Ascending aorta (tissue), 2 donors: ENCODE data around the gene CHRDL1. TPM values are rescaled to one million over a fixed set of nuclear protein-coding genes. Genes with fewer than 3 reads are reported as not detected.

Source experiments
- DNase-seq, 2 donors: peaks; one replicate each; pipeline ENCODE4 v3.0.0-alpha.2; 2019; ENCODE audit warnings: low spot score in 2 of 2
- H3K27ac ChIP-seq, 2 donors: fragments of 200-600 bp; sonication (generic); one replicate each; pipeline ENCODE4 v1.5.1; 2016 to 2017; ENCODE audit warnings: mild to moderate bottlenecking in 1 of 2
- H3K27me3 ChIP-seq: fragments of 200-600 bp; sonication (generic); one replicate; pipeline ENCODE4 v1.5.1; 2017
- H3K36me3 ChIP-seq, 2 donors: fragments of 200-600 bp; sonication (generic); one replicate each; pipeline ENCODE4 v1.5.1; 2016
- H3K4me1 ChIP-seq, 2 donors: fragments of 200-600 bp; sonication (generic); one replicate each; pipeline ENCODE4 v1.5.1; 2016 to 2017; ENCODE audit warnings: mild to moderate bottlenecking in 1 of 2
- H3K4me3 ChIP-seq, 2 donors: fragments of 200-600 bp; sonication (generic); one replicate each; pipeline ENCODE4 v1.5.1; 2016 to 2017; ENCODE audit warnings: mild to moderate bottlenecking in 1 of 2
- H3K9me3 ChIP-seq, 2 donors: fragments of 200-600 bp; sonication (generic); one replicate each; pipeline ENCODE4 v1.5.1; 2016
- CTCF ChIP-seq, 3 experiments: fragments of 200-600 bp in 2 of 3; fragments of 450-650 bp in 1 of 3; sonication (generic) in 2 of 3; IDR thresholded peaks; one replicate each; pipeline ENCODE4 v1.5.1; 2016 to 2019; ENCODE audit warnings: antibody characterized with exemption in 3 of 3, mild to moderate bottlenecking in 1 of 3, moderate library complexity in 1 of 3
- intact Hi-C: fragments of 100-400 bp; cut with DNase I; formaldehyde crosslinking; loops from one replicate; pipeline ENCODE4 v1.15.1; 2023
- total RNA-seq: library from RNA; depleted of rRNA; stranded (reverse); fragments of >200 nt; gene quantifications from one replicate; pipeline ENCODE4 v1.1.0, GENCODE V29; 2016

Gene CHRDL1
- total RNA-seq, 1 donor from 2014 or later, result 43.5 TPM

- Histone ChIP-seq H3K27me3 (no peaks in the 10 kb centered on the region), H3K9me3 (no peaks in the 10 kb centered on the region), H3K4me1 (no peaks in the 10 kb centered on the region), H3K36me3 (no peaks in the 10 kb centered on the region), H3K4me3 (no peak overlapping the region), H3K27ac (no peak overlapping the region)
- intact Hi-C loops, result no loop called here
- DNase-seq, result no peak
- TF ChIP-seq CTCF (IDR thresholded peaks at IDR 0.05), result no peak
These were observed 4.5 kb downstream of the CHRDL1 start for GRCh38 chrX:110791071-110791470.

GRCh38 chrX:110786486-110786885, 9.1 kb downstream of the CHRDL1 start:
- no peak for DNase-seq
- H3K4me3 ChIP-seq, result no peak overlapping the region
- H3K9me3 ChIP-seq, result no peaks in the 10 kb centered on the region
- H3K27ac ChIP-seq, result no peak overlapping the region
- no peak for TF ChIP-seq CTCF (IDR thresholded peaks at IDR 0.05)
- no peaks in the 10 kb centered on the region for H3K36me3 ChIP-seq
- intact Hi-C loops, result no loop called here
- H3K27me3 ChIP-seq, result no peaks in the 10 kb centered on the region
- H3K4me1 ChIP-seq, result no peaks in the 10 kb centered on the region

- H3K36me3 ChIP-seq, result no peaks in the 10 kb centered on the region
- TF ChIP-seq CTCF (IDR thresholded peaks at IDR 0.05), result no peak
- H3K9me3 ChIP-seq, result peaks cover 5 to 7% of the 10 kb centered on the region in 2 donors
- no peaks in the 10 kb centered on the region for H3K4me1 ChIP-seq
- H3K27ac ChIP-seq, result no peak overlapping the region
- no peak for DNase-seq
- intact Hi-C loops, result no loop called here
- H3K27me3 ChIP-seq, result no peaks in the 10 kb centered on the region
- no peak overlapping the region for H3K4me3 ChIP-seq
These were observed 35.8 kb downstream of the CHRDL1 start for GRCh38 chrX:110759785-110760184.

GRCh38 chrX:110758781-110759422, 36.7 kb downstream of the CHRDL1 start:
- H3K27ac ChIP-seq, result no peak overlapping the region
- H3K4me1 ChIP-seq, result no peaks in the 10 kb centered on the region
- no peak for TF ChIP-seq CTCF (IDR thresholded peaks at IDR 0.05)
- intact Hi-C loops, result no loop called here
- H3K9me3 ChIP-seq, result no peaks in the 10 kb centered on the region
- no peak for DNase-seq
- no peak overlapping the region for H3K4me3 ChIP-seq
- no peaks in the 10 kb centered on the region for H3K36me3 ChIP-seq
- no peaks in the 10 kb centered on the region for H3K27me3 ChIP-seq

- no peak for TF ChIP-seq CTCF (IDR thresholded peaks at IDR 0.05)
These were observed 40.0 kb downstream of the CHRDL1 start for GRCh38 chrX:110755611-110756010.

GRCh38 chrX:110755061-110755460, 40.6 kb downstream of the CHRDL1 start:
- intact Hi-C loops, result no loop called here
- Histone ChIP-seq H3K4me3 (no peak overlapping the region), H3K9me3 (no peaks in the 10 kb centered on the region), H3K36me3 (no peaks in the 10 kb centered on the region), H3K4me1 (no peaks in the 10 kb centered on the region), H3K27ac (no peak overlapping the region), H3K27me3 (no peaks in the 10 kb centered on the region)
- TF ChIP-seq CTCF (IDR thresholded peaks at IDR 0.05), result no peak
- no peak for DNase-seq

More at GRCh38 chrX:110755611-110756010, 40.0 kb downstream of the CHRDL1 start:
- DNase-seq, result no peak
- Histone ChIP-seq H3K4me1 (no peaks in the 10 kb centered on the region), H3K36me3 (no peaks in the 10 kb centered on the region), H3K27me3 (no peaks in the 10 kb centered on the region), H3K27ac (no peak overlapping the region), H3K4me3 (no peak overlapping the region), H3K9me3 (no peaks in the 10 kb centered on the region)
- intact Hi-C loops, result no loop called here
